Measurements from ENCODE around the gene PTCH2.
A peak's percentile ranks its signal among the peaks of the same experiment; 100 is the strongest.
"Not testable (repeated sequence)": the region's sequence is repeated elsewhere in the genome, so short reads cannot be mapped to it uniquely, and the experiment has no call there.

PTCH2 gene

DNA sequence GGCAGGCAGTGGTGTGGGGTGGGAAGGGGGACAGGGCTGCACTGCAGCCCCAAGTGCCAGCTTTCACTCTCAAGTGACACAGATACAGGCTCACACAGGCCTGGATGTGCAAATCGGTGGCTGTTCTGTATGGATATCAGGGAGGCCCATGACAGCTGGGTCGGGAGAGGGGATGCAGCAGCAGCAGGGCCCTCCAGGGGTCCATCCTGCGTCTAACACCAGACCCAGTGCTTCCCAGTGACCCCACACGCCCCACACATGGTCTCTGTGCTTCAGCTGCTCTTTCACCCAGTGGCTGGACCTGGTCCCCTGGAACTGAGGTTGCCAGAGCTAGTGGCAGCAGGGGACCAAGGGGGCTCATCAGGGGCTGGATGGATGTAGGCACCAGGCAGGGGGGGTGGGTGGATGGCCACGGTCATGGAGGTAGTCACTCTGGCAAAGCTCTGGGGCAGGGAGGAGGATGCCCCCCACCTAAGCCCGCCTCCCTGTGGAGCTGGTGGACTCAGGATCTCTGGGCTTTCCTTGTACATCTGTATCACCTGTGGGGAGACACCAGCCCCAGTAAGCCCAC lies 20.8 kb downstream of the PTCH2 start:
- peak in 3 of 10 donors; percentile 32 to 73 (median 62) for DNase-seq
- intact Hi-C loops (cut with DNase I): no loop called here

- DNase-seq: peak in 3 of 10 donors; percentile 42 to 55 (median 55)
- intact Hi-C loops (cut with DNase I): no loop called here
Measured at GRCh38 chr1:44821240-44821715, 21.8 kb downstream of the PTCH2 start.

- DNase-seq: peak in 3 of 10 donors; percentile 29 to 57 (median 54)
- intact Hi-C loops (cut with DNase I): no loop called here
Measured at GRCh38 chr1:44820328-44821239, 22.5 kb downstream of the PTCH2 start.

- peak in 8 of 10 donors; percentile 54 to 94 (median 68) for DNase-seq
- intact Hi-C loops (cut with DNase I): no loop called here
Measured at GRCh38 chr1:44819608-44820327, 23.3 kb downstream of the PTCH2 start.

GRCh38 chr1:44819196-44819607 lies 23.9 kb downstream of the PTCH2 start:
- DNase-seq: peak in 3 of 10 donors; percentile 12 to 64 (median 39)
- intact Hi-C loops (cut with DNase I): no loop called here

GRCh38 chr1:44817771-44818495 lies 25.1 kb downstream of the PTCH2 start:
- peak in 3 of 10 donors; percentile 6 to 15 (median 13) for DNase-seq
- intact Hi-C loops (cut with DNase I): no loop called here

DNA sequence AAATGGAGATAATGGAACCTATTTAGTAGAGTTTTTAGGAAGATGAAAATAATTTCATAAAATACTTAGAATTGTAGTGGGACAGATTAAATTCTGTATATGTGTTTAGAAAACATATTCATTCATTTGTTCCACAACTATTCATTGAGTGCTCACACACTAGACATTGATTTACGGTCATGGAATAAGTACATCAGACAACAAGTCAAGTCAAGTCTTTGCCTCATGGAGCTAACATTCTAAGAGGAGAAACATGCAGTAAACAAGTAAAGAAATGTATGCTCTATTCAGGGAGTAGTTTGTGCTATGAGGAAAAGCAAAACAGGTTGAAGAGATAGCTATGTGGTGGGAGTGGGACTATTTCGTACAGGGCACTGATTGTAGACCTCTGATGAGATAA lies 25.7 kb downstream of the PTCH2 start:
- intact Hi-C loops (cut with DNase I): no loop called here
- no peak for DNase-seq

DNA sequence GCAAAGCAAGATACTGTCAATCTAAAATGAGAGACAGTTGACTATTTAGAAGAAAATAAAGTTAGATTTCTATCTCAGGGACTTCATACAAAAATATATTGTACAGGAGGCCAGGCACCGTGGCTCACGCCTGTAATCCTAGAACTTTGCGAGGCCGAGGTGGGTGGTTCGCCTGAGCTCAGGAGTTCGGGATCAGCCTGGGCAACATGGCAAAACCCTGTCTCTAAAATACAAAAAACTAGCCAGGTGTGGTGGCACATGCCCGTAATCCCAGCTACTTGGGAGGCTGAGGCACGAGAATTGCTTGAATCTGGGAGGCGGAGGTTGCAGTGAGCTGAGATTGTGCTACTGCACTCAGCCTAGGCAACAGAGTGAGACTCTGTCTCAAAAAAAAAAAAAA lies 27.1 kb downstream of the PTCH2 start:
- DNase-seq: peak in 3 of 10 donors; percentile 11 to 55 (median 47)
- intact Hi-C loops (cut with DNase I): not testable (repeated sequence)

DNA sequence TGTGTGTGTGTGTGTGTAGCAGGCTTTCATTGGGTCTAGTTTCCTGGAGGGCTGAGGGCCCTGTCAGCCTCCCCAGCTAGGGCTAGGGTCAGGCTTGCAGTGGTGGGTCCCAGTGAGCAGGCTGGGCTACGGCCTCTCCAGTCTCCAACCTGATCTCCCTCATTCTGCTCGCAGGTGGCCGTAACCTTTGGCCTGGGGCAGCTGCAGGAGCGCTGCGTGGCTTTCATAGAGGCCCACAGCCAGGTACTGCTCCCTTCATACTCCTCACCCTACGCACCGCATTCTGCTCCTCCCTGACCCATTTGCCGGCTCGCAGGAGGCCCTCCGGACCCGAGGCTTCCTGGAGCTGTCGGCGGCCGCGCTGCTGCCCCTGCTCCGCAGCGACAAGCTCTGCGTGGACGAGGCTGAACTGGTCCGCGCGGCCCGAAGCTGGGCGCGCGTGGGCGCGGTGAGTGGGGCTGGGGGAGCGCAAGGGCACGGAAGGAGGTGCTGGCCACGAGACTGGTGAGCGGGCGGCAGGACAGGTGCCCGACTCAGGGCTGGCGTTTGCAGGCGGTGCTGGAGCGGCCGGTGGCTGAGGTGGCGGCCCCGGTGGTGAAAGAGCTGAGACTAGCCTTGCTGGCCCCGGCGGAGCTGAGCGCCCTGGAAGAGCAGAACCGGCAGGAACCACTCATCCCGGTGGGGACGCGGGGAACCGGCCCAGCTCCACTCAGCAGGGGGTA lies 30.1 kb downstream of the PTCH2 start:
- intact Hi-C loops (cut with DNase I): no loop called here
- DNase-seq: peak in 5 of 10 donors; percentile 37 to 91 (median 79)

DNA sequence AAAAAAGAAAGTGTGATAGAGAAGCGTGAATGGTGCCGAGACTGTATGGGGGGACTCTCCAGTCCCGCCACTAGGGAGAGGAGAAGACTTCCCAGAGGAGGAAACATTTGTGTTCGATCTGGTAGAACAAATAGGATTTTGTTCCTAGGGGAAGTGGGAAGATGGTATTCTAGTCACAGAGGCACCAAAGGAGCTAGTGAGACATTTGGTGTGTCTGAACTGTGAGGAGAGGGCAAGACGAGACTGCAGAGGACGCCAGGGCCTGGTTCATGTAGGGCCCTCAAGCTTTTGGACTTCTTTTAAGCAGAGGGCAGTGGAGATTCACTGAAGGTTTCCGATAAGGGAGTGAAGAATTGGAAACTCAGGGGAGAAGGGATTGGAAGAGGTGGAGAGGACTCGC lies 31.8 kb downstream of the PTCH2 start:
- intact Hi-C loops (cut with DNase I): no loop called here
- peak in 3 of 10 donors; percentile 4 to 10 (median 8) for DNase-seq

- intact Hi-C loops (cut with DNase I): not testable (repeated sequence)
- peak in 2 of 10 donors; percentile 4 to 6 for DNase-seq
Measured at GRCh38 chr1:44810762-44811105, 32.3 kb downstream of the PTCH2 start.

- peak in 4 of 10 donors; percentile 26 to 89 (median 68) for DNase-seq
- intact Hi-C loops (cut with DNase I): no loop called here
Measured at GRCh38 chr1:44810101-44810761, 32.8 kb downstream of the PTCH2 start.

DNA sequence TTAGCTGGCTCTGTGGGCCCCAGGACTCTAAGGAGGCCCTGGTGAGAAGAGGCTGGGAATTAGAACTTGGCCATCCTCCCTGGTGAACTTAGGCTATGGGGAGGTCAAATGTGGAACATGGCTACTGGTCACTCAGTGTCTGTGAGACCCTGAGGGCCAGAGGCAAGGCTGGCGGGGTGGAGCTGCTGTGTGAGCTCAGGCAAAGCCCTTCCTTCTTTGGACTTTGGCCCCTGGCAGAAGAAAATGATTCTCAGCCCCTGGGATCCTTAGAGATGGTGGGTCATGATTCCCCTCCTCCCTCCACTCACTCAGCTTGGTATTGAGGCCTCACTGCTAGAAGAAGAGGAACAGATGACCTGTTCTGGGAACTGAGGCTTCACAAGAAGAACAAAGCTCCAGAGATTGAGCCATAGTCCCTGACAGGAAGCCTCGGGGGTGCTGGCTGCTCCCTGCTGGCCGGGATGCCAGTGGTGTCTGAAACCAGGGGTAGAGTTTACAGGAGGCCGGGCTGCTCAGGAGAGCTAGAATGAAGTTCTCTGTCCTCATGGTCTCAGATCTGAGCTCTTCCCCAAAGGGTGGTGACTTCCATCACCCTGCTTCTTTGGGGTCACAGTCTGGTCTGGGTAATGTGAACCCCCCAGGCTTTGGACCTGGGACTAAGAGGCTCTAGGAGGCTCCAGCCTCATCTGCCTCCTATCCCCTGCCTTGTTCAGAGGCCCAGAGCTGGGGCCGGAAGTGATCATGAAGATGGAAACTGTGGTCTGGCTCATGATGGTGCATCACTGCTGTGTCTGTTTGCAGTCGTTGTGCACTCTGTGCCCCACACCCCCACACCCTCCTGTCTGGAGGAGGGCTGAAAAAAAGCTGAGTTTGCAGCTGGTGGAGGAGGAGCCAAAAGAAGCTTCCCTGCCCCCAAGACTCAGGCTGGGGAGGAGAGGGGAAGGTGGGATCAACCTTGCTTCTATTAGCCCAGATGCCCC lies 33.8 kb downstream of the PTCH2 start:
- intact Hi-C loops (cut with DNase I): no loop called here
- DNase-seq: peak in 3 of 10 donors; percentile 64 to 88 (median 67)

- peak in 9 of 10 donors; percentile 75 to 98 (median 79) for DNase-seq
- intact Hi-C loops (cut with DNase I): no loop called here
Measured at GRCh38 chr1:44808063-44808937, 34.8 kb downstream of the PTCH2 start, which contains the start of gene BTBD19. Gene BTBD19 (plus strand): TSS chr1:44808523. CDS start chr1:44808821, 298 bp downstream.

GRCh38 chr1:44807364-44808062 lies 35.5 kb downstream of the PTCH2 start:
- intact Hi-C loops (cut with DNase I): no loop called here
- DNase-seq: peak; percentile 39 to 94 (median 70)
